ENCODE data around the gene DPEP2.
A peak's percentile ranks its signal among the peaks of the same experiment; 100 is the strongest.
"Not testable (repeated sequence)": the region's sequence is repeated elsewhere in the genome, so short reads cannot be mapped to it uniquely, and the experiment has no call there.

The DPEP2 gene

DNA sequence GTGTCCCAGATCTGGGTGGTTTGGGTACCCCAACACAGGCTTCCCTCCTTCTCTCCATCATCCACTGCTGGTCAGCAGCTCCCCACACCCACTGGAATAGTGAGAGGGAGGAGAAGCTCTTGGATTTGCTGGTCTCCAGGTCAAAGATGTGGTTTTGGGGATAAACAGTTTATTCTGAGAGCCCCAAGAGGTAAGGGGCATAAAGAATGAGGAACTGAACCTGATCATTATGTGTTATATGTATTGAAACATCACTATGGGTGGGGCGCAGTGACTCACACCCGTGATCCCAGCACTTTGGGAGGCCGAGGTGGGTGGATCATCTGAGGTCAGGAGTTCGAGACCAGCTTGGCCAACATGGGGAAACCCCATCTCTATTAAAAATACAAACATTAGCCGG lies 3.9 kb downstream of the DPEP2 start:
- Histone ChIP-seq H3K4me3 (ENCODE audit: low read depth in 1 of 2, low read length in 2 of 2) (no peak overlapping the region), H3K9ac (ENCODE audit: low read depth, low read length) (no peak overlapping the region), H3K4me1 (ENCODE audit: insufficient read depth, low read length) (peaks cover 44% of the 10 kb centered on the region), H3K27me3 (ENCODE audit: insufficient read depth, low read length, poor library complexity) (no peaks in the 10 kb centered on the region), H3K4me2 (ENCODE audit: insufficient read depth, low read length) (no peak overlapping the region), H4K20me1 (ENCODE audit: insufficient read depth, low read length) (no peaks in the 10 kb centered on the region), H3K27ac (ENCODE audit: low read length) (no peak overlapping the region), H2AFZ (ENCODE audit: low read depth, low read length) (no peak overlapping the region), H3K36me3 (ENCODE audit: insufficient read depth, low read length) (no peaks in the 10 kb centered on the region), H3K9me3 (ENCODE audit: insufficient read depth, low read length, severe bottlenecking) (no peaks in the 10 kb centered on the region), H3K79me2 (ENCODE audit: insufficient read depth, low read length) (no peaks in the 10 kb centered on the region)
- TF ChIP-seq EZH2 (IDR thresholded peaks at IDR 0.05; ENCODE audit: borderline replicate concordance, low read depth, low read length, severe bottlenecking): no peak
- TF ChIP-seq, protein P1, sequence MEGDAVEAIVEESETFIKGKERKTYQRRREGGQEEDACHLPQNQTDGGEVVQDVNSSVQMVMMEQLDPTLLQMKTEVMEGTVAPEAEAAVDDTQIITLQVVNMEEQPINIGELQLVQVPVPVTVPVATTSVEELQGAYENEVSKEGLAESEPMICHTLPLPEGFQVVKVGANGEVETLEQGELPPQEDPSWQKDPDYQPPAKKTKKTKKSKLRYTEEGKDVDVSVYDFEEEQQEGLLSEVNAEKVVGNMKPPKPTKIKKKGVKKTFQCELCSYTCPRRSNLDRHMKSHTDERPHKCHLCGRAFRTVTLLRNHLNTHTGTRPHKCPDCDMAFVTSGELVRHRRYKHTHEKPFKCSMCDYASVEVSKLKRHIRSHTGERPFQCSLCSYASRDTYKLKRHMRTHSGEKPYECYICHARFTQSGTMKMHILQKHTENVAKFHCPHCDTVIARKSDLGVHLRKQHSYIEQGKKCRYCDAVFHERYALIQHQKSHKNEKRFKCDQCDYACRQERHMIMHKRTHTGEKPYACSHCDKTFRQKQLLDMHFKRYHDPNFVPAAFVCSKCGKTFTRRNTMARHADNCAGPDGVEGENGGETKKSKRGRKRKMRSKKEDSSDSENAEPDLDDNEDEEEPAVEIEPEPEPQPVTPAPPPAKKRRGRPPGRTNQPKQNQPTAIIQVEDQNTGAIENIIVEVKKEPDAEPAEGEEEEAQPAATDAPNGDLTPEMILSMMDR (IDR thresholded peaks at IDR 0.05; ENCODE audit: borderline replicate concordance, extremely low read depth, low read length, poor library complexity, severe bottlenecking): no peak
- DNase-seq (no peak), ATAC-seq (ENCODE audit: insufficient read depth, low read depth) (no peak)

DNA sequence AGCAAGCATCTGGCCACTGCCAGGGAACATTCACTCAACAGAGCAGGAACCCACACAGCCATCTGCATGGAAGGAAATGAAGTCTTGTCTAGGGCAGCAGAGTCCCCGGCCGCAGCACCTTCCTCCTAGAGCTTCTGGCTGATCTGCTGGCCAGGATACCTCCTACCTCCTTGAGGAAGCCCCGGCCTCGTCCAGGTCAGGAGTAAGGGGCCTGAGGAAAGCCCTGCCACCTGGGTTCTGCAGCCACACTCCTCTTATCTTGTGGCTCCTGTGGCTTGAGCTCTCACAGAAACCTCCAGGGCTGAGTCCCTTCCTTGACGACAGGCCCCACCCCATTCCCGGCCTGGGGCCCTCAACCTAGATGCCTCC lies 5.3 kb downstream of the DPEP2 start:
- H3K4me2 ChIP-seq (ENCODE audit: insufficient read depth, low read length): not testable (repeated sequence)
- H3K9ac ChIP-seq (ENCODE audit: low read depth, low read length): 0 out of 2 replicates have a peak overlapping the region, but pooled peaks have one; percentile 49

DNA sequence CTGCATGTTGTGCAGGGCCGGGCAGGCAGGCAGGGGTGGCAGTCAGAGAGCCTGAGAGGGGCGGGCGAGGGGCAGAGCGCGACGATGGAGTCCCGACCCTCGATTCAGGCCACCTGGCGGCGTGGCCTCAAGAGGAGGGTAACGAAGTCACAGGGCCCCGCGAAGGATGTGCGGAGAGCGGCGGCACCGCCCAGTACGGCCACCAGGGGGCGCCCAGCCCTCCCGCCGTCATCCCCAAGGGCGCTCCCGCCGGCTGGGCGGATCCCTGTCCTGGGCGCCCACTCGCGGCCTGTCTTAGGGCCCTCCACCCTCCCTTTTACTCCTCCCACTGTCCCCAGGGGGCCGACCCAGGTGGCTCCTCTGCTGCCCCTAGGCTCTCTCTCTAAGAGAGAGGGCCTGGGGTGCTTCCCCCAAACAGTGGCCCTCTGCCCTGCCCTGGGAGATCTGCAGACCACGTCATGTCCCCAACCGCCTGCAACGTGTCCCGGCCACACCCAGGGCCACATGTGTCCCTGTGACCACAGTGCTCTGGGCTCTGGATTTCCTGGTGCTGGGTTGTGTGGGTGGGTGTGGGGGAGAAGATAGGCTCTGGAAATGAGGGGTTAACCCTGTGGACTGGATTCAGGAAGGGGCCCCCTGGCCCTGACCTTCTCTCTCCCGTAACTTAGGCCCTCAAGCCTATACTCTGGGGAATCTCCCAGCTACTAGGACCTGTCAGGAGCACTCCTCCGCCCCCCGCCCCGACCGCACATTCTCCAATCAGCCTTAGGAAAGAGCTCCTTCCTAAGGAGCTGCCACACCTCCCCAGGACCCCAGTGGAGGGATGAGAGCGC lies 5.9 kb downstream of the DPEP2 start:
- TF ChIP-seq, protein P1 (IDR thresholded peaks at IDR 0.05; ENCODE audit: borderline replicate concordance, extremely low read depth, low read length, poor library complexity, severe bottlenecking): peak; percentile 95
- TF ChIP-seq EZH2 (IDR thresholded peaks at IDR 0.05; ENCODE audit: borderline replicate concordance, low read depth, low read length, severe bottlenecking): no peak
- H3K27ac ChIP-seq (ENCODE audit: low read length): peak overlapping the region; percentile 48; the same call in 1 of the 2 replicates

More for the DNA sequence above, 5.3 kb downstream of the DPEP2 start:
- DNase-seq (peak; percentile 36), ATAC-seq (ENCODE audit: insufficient read depth, low read depth) (peak; percentile 33)
- not testable (repeated sequence) for H4K20me1 ChIP-seq (ENCODE audit: insufficient read depth, low read length); H3K4me3 ChIP-seq (ENCODE audit: low read depth in 1 of 2, low read length in 2 of 2); H3K27ac ChIP-seq (ENCODE audit: low read length); H3K9me3 ChIP-seq (ENCODE audit: insufficient read depth, low read length, severe bottlenecking); H3K79me2 ChIP-seq (ENCODE audit: insufficient read depth, low read length); H3K36me3 ChIP-seq (ENCODE audit: insufficient read depth, low read length); H3K27me3 ChIP-seq (ENCODE audit: insufficient read depth, low read length, poor library complexity)
- Histone ChIP-seq H2AFZ (ENCODE audit: low read depth, low read length) (peak overlapping the region; percentile 71), H3K4me1 (ENCODE audit: insufficient read depth, low read length) (peaks cover 30% of the 10 kb centered on the region)

DNA sequence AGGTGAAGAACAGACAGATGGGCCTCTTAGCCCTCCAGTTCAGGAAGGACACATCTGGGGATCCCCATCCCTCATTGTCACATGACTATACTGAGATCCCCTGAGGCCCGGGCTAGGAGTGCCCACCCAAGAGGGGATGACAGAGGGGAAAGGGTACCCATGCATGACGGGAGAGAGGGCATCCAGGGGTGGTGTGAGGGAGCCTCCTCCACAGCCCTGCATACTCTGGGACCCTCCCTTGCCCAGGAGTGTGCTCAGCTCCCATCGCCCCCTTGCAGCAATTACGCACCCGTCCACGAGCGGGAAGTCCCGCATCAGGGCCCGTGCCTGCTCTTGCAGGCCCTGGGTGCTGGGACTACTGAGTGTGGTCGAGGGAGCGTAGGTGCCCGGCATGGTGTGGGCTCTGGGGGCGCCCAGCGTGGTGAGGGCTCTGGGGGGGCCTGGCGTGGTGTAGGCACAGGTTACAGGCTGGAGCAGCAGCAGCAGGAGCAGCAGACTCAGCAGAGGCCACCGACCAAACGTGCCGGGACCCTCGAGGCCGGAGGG lies 6.5 kb downstream of the DPEP2 start:
- Histone ChIP-seq H2AFZ (ENCODE audit: low read depth, low read length) (peak overlapping the region; percentile 71), H3K27ac (ENCODE audit: low read length) (0 out of 2 replicates have a peak overlapping the region, but pooled peaks have one; percentile 7)

More for the DNA sequence above, 5.9 kb downstream of the DPEP2 start:
- Histone ChIP-seq H3K27me3 (ENCODE audit: insufficient read depth, low read length, poor library complexity) (no peaks in the 10 kb centered on the region), H3K79me2 (ENCODE audit: insufficient read depth, low read length) (no peaks in the 10 kb centered on the region), H3K4me3 (ENCODE audit: low read depth in 1 of 2, low read length in 2 of 2) (peak overlapping the region in 1 of 2 experiments; percentile 35; a peak in 2 of 4 replicates), H3K9me3 (ENCODE audit: insufficient read depth, low read length, severe bottlenecking) (no peaks in the 10 kb centered on the region), H3K9ac (ENCODE audit: low read depth, low read length) (peak overlapping the region; percentile 49), H2AFZ (ENCODE audit: low read depth, low read length) (peak overlapping the region; percentile 71), H3K4me1 (ENCODE audit: insufficient read depth, low read length) (peaks cover 24% of the 10 kb centered on the region), H3K36me3 (ENCODE audit: insufficient read depth, low read length) (no peaks in the 10 kb centered on the region), H3K4me2 (ENCODE audit: insufficient read depth, low read length) (peak overlapping the region; percentile 58), H4K20me1 (ENCODE audit: insufficient read depth, low read length) (no peaks in the 10 kb centered on the region; the same call in 1 of the 2 replicates)
- ATAC-seq (ENCODE audit: insufficient read depth, low read depth) (peak; percentile 96), DNase-seq (peak; percentile 84)

More for the DNA sequence above, 6.5 kb downstream of the DPEP2 start:
- no peaks in the 10 kb centered on the region for H3K79me2 ChIP-seq (ENCODE audit: insufficient read depth, low read length)
- H3K36me3 ChIP-seq (ENCODE audit: insufficient read depth, low read length): no peaks in the 10 kb centered on the region
- H3K9me3 ChIP-seq (ENCODE audit: insufficient read depth, low read length, severe bottlenecking): no peaks in the 10 kb centered on the region
- peak overlapping the region; percentile 49 for H3K9ac ChIP-seq (ENCODE audit: low read depth, low read length)
- no peaks in the 10 kb centered on the region; the same call in 1 of the 2 replicates for H4K20me1 ChIP-seq (ENCODE audit: insufficient read depth, low read length)
- peak overlapping the region in 1 of 2 experiments; percentile 35; a peak in 1 of 4 replicates for H3K4me3 ChIP-seq (ENCODE audit: low read depth in 1 of 2, low read length in 2 of 2)
- DNase-seq (no peak), ATAC-seq (ENCODE audit: insufficient read depth, low read depth) (no peak)
- H3K27me3 ChIP-seq (ENCODE audit: insufficient read depth, low read length, poor library complexity): no peaks in the 10 kb centered on the region
- peaks cover 17% of the 10 kb centered on the region for H3K4me1 ChIP-seq (ENCODE audit: insufficient read depth, low read length)
- TF ChIP-seq, protein P1 (IDR thresholded peaks at IDR 0.05; ENCODE audit: borderline replicate concordance, extremely low read depth, low read length, poor library complexity, severe bottlenecking): no peak
- no peak for TF ChIP-seq EZH2 (IDR thresholded peaks at IDR 0.05; ENCODE audit: borderline replicate concordance, low read depth, low read length, severe bottlenecking)
- peak overlapping the region; percentile 58 for H3K4me2 ChIP-seq (ENCODE audit: insufficient read depth, low read length)

Measured in DND-41 (cell line).